Stimulated activated CD4-positive, alpha-beta T cell treated with anti-CD3 and anti-CD28 coated beads, Interleukin-4, amount 100 ng/mL, for 1 hour (primary cell): ENCODE data around the gene OPTC.
"Not testable (repeated sequence)": the region's sequence is repeated elsewhere in the genome, so short reads cannot be mapped to it uniquely, and the experiment has no call there.

ENCODE experiments used
- DNase-seq: peaks from one replicate; pipeline ENCODE4 v3.0.0-alpha.2; 2020

OPTC gene, protein sequence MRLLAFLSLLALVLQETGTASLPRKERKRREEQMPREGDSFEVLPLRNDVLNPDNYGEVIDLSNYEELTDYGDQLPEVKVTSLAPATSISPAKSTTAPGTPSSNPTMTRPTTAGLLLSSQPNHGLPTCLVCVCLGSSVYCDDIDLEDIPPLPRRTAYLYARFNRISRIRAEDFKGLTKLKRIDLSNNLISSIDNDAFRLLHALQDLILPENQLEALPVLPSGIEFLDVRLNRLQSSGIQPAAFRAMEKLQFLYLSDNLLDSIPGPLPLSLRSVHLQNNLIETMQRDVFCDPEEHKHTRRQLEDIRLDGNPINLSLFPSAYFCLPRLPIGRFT

GRCh38 chr1:203493901-203494300, at the start of gene OPTC:
Gene OPTC, plus strand, starts transcription at chr1:203494153. Its CDS starts 1,853 bp downstream, at chr1:203496006.
- DNase-seq: no peak

DNA sequence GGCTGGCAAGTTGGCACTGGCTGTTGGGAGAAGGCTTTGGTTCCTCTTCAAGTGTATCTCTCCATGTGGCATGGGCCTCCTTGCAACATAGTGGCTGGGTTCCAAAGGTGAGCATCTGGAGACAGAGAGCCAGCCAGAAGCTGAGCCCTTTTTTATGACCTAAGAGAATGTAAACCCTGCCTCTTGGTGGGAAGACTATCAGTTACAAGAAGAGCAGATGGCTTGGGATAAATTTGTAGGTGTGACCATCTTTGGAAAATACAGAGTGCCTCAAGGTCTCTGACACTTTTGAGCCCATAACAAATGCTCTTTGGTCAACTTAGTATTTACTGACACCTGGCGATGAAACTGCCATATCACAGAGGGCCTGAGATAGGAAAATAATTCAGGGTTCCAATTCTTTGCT, 49.8 kb upstream of the OPTC start:
- DNase-seq: no peak

- DNase-seq: no peak
Measured at GRCh38 chr1:203447151-203447550, 46.8 kb upstream of the OPTC start.

DNA sequence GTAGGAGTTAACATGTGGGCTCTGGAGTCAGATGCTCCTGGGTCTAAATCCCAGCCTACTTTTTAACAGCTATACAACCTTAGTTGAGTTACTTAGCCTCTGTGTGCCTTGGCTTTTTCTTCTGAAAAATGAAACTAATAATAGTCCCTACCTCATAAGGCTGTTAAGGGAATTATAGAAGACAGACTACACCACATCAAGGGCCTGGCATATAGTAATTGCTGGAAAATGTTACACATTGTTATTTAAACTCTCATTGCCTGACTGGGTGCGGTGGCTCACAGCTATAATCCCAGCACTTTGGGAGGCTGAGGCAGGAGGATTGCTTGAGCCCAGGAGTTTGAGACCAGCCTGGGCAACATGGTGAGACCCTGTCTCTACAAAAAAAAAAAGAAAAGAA, 46.4 kb upstream of the OPTC start:
- not testable (repeated sequence) for DNase-seq

DNA sequence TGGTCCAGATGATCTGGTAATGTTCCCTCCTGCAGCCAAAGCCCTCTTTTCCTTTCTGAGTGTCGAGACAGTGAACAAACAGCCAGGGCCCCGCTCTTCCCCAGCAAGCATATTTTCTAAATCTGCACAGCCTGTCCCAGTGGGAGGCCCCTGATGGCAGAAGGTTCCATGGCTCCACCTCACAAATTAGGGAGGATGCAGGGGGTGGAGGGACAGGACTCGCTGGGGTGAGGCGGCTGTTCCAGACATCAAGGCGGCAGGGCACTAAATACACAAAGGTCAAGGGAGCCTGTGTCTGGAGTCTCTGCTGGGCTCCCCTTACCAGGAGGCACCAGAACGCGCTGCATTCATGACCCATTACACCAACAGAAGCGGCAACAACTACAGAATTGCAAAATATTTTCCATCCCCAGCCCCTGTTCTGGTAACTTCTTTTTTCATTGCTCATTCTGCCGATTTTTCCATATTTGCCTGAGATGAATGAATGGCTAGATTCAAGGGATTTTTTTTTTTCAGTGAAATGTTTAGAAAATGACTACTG, 45.4 kb upstream of the OPTC start:
- no peak for DNase-seq

DNA sequence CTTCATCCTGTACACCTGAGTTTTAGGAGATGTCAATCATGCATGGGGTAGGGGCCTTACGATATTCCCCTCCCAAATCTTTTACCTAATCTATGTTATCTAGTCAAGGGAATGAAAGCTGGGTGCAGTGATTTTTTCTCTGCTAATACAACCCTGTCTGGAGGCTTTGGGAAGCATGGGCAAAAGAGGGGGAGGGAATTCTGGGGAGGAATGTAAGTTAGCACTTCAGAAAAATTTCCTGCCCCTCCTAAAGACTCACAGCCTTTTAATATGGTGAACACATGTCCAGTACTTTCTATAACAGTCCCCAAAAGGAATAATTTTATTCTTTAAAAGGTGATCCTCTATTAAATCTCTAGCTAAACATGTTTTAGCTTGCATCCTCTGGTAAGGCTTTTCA, 44.0 kb upstream of the OPTC start:
- DNase-seq: no peak

- DNase-seq: no peak
Measured at GRCh38 chr1:203450479-203451149, 43.3 kb upstream of the OPTC start.

- DNase-seq: no peak
Measured at GRCh38 chr1:203451836-203452784, 41.8 kb upstream of the OPTC start.

DNA sequence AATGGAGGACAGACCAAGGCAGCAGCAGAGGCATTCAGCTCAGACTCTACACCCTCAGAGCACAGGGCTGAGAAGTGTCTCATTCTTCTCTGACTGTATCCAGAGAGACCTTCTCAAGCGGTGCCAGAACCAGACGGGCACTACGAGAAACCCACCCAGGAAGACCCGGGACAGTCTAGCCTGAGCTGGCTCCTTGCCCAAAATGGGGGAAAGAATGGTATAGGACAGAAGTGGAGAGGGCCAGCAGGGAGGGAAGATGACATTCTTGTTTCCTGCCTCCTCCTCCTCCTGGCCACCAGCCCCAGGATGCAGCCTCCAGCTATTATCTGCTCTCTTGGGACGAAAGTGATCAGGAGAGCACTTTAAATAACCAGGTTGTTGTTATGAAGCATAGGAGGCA, 40.9 kb upstream of the OPTC start:
- no peak for DNase-seq

DNA sequence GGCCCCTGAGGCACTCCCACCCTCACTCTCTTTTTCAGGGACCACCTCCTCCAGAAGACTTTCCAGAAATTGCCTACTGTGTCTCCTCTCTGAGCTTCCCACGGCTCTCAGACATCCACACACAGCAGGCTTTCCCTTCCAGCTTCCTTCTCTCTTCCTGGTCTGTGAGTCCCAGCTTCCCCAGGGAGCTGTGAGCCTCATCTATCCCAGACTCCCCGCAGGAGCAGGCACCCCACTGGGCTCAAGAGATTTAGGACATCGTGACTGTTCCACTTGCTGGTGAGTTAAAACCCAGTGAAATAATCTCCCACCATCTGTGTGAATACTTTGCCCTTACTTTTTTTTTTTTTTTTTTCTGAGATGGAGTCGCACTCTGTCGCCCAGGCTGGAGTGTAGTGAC, 40.3 kb upstream of the OPTC start:
- DNase-seq: no peak

- no peak for DNase-seq
Measured at GRCh38 chr1:203454986-203455471, 38.9 kb upstream of the OPTC start.

GRCh38 chr1:203455706-203456105, 38.2 kb upstream of the OPTC start:
- DNase-seq: no peak

DNA sequence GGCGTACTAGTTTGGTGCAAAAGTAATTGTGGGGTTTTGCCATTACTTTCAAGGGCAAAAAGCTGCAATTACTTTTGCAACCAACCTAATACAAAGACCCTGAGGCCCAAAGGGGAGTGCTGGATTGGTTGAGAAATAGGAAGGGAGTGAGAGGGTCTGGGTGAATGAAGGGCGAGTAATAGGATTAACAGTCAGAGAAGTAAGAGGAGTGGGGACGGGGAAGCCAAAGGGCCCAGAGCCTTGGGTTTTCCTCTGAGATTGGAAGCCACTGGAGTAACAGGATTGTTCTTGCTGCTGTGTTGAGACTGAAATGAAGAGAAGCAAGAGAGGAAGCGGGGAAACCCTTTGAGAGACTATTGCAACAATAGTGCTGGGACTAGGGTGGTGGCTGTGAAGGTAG, 37.4 kb upstream of the OPTC start:
- no peak for DNase-seq

GRCh38 chr1:203458078-203458477, 35.9 kb upstream of the OPTC start:
- no peak for DNase-seq

DNA sequence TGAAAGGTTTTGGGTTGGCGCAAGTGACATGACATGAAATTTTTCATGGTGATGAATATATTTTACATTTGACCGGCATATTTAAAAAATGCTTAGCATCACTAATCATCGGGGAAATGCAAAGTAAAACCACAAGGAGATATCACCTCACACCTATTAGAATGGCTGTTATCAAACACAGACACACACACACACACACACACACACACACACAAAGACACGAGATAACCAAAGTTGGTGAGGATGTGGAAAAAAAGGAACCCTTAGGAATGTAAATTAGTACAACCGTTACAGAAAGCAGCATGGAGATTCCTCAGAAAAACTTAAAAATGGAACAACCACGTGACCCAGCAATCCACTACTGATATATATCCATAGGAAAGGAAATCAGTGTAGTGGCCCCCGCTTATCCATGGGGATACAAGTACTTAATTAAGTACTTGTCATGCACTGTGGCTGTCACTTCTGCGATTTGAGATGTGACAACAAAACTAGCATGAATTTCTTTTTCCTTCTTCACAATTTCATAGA, 34.2 kb upstream of the OPTC start:
- DNase-seq: no peak

- no peak for DNase-seq
Measured at GRCh38 chr1:203461717-203462116, 32.2 kb upstream of the OPTC start.

- DNase-seq: no peak
Measured at GRCh38 chr1:203462143-203462542, 31.8 kb upstream of the OPTC start.

DNA sequence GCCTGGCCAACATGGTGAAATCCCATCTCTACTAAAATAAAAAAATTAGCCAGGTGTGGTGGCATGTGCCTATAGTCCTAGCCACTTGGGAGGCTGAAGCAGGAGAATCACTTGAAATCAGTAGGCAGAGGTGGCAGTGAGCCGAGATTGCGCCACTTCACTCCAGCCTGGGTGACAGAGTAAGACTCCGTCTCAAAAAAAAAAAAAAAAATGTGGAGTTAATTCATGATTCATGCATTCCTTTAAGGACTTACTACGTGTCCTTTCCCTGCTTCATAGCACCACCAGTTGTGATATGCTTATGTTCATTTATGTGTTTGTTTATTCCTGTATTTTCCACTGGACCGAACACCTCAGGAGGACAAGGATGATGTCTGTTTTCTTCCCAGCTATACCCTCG, 31.1 kb upstream of the OPTC start:
- no peak for DNase-seq

GRCh38 chr1:203463469-203464062, 30.4 kb upstream of the OPTC start:
- DNase-seq: no peak

GRCh38 chr1:203464226-203464625, 29.7 kb upstream of the OPTC start:
- DNase-seq: no peak

DNA sequence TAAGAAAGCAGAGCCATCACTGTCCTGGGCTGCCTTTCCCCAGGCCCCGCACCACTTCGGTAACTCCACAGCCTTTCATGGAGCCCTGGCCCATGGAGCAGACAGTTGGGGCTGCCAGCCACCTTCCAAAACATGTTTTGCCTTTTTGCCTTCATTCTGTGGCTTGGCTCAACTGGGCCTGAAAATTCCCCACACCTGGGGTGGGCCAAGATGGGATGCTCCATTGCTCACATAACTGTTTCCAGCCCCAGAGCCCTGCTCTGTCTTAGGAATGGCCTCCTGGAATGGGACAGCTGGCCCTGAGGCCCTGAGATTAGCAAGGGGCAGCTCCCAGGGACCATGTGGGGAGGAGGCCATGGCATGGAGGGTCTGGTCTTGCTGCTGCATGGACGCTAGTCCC, 29.2 kb upstream of the OPTC start:
- no peak for DNase-seq

DNA sequence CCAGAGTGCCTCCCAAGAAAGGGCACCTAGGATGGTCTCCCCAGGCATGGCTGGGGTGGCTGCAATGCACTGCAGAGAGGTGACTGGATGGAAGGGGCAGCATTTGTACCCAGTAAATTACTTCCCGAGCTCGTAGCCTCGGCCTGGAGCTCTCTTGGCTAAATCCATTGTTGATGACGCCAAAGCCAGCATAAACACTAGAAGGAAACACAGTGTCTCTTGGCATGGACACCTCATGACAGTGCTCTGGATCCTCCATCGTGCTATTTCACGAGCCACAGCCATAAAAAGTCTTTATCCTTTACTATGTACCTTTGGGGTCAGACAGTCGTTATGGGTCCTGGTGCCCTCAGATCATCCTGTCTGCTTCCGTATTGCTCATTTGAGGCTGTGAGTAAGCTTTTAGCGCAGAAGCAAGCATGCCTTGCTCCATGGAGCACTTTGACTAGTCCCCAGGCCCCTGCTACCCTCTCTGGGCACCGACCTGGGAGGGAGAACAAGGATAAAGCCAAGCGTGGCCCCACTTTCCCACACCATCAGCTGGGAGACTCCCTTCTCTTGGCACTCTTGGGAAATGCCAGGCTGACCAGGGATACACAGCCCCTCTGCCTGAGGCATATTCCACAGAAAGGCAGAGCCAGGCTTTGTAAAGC, 28.7 kb upstream of the OPTC start:
- no peak for DNase-seq
